HG02798 (cell line): ENCODE measurements around the gene AGPAT4.
"Not testable (repeated sequence)": the region's sequence is repeated elsewhere in the genome, so short reads cannot be mapped to it uniquely, and the experiment has no call there.

Source experiments
- ATAC-seq: cut with Tn5 transposase; IDR thresholded peaks from one replicate; pipeline ENCODE4 v1.9.1; 2021; ENCODE audit warnings: mild to moderate bottlenecking; ENCODE audit not compliant: unreplicated experiment, poor library complexity

The AGPAT4 gene

DNA sequence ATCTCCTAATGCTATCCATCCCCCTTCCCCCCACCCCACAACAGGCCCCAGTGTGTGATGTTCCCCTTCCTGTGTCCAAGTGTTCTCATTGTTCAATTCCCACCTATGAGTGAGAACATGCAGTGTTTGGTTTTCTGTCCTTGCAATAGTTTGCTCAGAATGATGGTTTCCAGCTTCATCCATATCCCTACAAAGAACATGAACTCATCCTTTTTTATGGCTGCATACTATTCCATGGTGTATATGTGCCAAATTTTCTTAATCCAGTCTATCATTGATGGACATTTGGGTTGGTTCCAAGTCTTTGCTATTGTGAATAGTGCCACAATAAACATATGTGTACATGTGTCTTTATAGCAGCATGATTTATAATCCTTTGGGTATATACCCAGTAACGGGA, 101.1 kb downstream of the AGPAT4 start:
- ATAC-seq: not testable (repeated sequence)

DNA sequence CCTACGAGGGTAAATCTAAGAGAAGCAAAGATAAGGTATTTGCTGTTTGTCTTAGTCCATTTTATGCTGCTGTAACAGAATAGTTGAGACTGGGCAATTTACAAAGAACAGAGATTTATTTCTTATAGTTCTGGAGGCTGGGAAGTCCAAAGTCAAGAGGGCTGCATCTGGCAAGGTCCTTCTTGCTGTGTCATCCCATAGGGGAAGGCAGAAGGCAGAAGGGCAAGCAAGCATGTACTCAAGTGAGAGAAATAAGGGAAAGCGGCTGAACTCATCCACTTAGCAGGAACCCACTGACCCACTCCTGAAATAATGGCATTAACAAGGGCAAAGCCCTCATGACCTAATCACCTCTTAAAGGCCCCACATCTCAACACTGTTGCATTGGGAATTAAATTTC, 102.7 kb downstream of the AGPAT4 start:
- no peak for ATAC-seq

DNA sequence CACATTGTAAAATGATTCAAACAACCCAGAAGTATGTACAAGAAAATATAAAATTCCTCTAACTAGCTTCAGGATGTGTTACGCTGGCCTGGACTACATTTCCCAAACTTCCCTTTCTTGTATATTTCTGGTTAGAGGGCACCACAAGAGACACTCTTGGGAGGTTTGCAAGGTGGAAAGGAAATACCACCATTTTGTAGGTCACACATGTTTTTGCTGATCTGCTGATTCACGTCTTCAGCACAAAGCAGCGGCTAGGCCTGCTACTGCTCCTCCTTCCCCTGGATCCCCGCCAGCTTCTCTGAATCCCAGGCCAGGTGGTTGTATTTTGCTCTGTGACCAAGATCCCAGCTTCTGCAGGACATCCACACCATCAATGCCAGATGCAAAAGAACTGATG, 104.2 kb downstream of the AGPAT4 start:
- no peak for ATAC-seq

DNA sequence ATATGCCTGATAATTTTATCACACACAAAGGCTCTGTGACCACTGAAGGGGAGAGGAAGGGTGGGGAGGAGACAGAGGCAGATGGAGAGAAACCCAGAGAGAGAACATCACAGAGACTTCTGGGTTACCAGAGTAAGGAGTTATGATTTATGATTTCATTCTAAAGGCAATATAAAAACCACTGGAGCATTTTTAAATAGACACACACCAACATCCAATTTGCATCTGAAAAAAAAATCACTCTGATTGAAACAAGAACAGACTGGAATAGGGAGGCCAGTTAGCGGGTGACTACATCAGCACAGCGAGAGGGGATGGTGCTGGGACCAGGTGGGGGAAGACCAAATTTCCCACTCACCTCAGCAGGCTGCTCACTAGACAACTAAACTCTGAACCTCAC, 104.8 kb downstream of the AGPAT4 start:
- no peak for ATAC-seq

DNA sequence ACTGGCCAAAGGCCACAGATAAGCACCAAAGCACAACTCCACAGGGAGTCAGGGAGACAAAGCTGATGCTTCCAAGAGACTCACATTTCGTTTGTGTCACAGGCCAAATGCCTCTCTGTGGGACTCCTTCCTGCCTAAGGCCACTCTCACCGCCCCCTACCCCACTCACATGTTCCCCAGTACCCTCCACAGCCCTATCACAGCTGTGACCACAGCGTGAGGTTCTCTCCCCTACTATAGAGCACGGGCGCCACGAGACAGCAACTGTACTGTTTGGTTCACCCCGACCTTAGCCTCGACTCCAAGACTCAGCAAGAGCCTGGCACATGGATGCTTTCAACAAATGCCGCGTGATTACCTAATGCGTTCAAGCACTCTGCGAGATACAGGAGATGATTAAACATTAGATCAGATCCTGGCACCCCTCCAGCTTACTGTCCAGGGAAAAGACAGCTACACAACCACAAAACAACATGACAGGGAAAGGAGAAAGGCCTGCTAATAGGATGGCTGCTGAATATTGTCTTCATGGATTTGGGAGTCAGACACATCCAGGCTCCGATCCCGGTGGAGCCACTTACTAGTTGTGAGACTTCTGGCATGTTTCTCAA, 105.5 kb downstream of the AGPAT4 start:
- ATAC-seq: no peak

DNA sequence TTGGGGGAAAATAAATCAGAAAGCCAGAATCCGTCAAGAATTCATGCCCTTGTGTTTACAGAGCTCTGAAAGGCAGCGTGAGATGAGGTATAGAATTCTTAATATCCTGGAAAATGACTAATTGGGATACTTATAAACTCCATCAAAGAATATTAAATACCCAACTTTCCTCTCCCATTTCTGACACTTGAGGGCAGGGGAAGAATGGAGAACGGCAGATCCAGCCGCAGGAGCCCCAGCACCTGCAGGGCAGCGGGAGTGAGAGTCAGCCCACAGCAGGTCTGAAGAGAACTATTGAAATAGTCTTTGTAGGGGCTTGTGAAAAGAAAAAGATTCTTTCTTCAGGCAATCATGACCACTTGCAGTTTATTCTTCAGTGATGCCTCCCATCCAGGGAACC, 107.2 kb downstream of the AGPAT4 start:
- ATAC-seq: no peak

DNA sequence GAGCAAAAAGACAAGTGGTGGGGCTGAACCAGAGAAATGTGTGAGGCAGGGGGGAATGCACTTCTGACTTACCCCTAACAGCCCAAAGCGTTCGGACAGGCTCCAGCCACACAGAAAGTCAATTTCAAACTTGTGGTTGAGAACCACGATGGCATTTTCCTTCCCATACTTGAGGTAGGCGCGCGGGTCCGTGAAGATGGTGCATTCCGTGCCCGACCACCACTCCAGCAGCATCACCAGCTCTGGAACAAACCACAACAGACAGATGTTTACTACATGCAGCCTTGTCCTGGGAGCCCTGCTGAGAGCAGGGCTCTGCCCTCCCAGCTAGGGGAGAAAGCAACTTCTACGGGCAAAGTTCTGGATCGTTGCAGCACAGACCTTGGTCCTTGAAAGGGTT, 107.7 kb downstream of the AGPAT4 start:
- no peak for ATAC-seq

DNA sequence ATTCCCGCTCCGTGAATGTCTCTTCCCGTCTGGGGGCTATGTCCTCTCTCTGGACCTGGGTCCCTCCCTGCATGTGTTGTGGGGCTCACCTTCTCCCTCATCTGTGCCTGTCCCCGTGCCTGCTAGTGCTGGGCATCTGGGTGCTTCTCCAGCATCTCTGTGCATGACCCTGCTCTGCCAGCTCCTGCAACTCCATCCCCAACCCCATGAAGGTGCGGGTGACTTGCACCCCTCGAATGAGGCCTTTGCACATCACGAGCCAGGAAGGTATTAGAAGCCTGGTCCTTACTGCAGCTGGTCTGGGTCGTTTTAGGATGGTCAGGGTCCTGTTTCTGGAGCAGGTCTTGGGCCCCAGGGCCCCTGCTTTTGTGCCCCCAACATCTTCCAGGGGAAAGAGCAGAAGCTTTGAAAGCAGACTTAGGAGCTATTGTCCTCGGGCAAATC, 109.7 kb downstream of the AGPAT4 start:
- ATAC-seq: no peak

DNA sequence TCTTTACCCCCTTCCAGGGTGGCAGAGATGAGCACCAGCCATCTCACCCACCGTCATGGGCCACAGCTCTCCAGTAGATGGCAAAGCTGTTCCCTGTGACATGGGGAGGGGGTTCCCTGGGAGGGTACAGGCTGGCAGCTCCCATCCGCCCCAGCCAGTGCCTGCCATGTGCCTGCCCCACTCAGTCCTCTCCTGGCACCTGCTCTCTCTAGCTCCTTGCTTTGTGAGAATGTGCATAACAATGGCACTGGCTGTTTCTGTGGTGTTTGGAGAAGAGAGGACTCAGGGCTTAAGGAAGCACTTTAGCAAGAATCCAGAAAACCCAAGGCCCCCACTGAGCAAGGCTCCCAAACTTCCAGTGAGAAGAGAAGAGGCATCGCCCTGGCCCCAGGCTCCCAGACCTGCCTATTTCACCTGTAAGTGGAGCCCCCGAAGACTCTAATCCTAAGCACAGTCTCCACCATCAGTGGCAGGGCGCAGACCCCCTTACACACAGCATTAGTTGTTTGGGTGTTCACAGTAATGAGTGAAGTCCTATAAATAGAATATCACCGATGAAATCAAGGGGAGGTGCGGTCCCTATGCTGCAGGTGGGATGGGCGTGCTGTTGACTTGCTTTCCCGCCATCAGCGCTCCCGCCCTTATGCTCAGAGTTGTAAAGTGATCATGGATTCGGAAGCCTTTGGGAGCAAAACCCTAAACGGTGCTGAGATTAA, 110.2 kb downstream of the AGPAT4 start:
- ATAC-seq: no peak

DNA sequence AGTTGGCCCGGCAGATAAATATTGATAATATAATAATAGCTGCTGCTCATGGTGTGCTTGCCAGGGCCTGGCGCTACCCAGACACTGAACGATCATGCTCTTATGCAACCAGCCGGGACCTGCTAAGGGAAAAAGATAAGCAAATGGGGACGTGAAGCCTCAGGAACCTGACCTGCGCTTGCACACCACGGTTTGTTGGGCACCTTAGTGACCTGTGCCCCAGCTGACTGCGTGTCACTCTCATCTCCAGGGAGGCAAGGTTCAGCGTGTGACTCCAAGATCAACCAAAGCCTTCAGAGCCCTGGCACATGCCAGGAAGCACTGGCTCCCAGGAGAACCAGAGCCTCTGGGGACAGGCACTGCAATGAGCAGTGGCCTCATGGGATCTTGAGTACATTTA, 111.1 kb downstream of the AGPAT4 start:
- ATAC-seq: no peak

DNA sequence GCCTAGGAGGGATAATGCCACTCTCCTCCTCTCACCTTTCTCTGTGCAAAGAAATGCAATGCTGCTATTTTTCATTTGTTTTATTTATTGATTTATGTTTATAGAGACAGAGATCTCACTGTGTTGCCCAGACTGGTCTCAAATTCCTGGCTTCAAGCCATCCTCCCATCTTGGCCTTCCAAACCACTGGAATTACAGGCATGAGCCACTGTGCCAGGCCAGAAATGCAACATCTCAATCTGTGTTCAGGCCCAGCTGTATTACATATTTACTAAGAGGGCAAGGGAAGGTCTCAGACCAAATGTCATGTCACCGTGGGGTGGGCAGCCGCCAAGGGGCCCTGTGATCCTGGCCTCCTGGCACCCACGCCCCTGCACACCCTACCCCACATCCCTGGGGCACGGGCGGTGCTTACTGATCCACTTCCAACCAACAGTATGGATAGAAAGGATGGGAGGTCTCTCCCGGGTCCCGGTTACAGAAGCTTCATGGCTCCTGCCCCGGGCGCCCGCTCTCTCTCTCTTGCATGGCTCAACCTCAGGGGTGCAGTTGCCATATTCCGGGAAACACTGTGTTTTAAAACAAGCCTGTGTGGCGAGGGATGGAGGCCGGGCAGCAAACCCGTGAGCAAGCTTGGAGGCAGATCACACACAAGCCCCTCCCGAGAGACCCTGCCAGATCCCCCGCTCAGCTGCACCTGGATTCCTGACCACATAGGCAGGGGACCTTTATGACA, 111.8 kb downstream of the AGPAT4 start:
- ATAC-seq: no peak

DNA sequence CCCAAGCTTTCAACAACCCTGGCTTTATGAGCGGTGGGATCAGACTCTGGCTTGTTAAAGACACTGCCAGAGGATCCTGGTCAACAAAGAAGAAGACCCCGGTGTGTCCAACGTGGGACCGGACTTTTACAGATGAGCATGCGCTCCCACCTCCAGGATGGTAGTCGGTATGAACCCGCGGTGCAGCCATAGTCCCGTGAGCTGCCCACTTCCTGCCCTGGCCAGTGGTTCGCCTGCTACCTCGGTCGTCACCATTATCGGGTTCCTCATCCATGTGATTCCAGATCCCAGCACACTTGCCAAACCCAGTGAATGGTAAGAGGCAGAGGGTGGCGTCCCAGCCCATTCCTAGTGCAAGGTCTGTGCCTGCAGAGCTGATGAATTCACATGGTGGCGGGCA, 112.7 kb downstream of the AGPAT4 start:
- no peak for ATAC-seq

DNA sequence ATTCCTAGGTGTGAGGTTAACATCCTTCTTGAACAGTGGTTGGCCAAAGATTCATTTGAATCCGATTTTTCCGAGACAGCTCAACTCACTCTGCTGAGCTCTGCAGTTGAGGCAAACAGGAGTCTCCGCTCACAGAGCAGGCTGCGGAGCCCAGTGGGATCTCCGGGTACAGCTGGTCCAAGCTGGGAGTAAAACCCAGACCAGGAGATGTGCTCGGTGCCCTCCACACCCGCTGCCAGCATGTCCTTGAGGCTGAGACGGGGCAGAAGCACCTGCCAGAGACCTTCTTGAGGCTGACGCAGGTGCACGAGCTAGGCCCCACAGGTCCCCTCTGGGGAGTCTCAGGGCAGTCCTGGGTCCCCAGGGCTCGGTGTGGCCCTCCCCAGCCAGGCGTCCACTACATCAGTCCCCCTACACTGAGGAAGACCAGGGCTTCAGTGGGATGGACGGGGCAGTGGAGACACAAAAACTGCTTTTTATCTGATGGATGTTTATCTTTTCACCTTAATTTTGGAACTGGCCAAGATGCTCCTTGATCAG, 119.0 kb downstream of the AGPAT4 start:
- ATAC-seq: no peak

DNA sequence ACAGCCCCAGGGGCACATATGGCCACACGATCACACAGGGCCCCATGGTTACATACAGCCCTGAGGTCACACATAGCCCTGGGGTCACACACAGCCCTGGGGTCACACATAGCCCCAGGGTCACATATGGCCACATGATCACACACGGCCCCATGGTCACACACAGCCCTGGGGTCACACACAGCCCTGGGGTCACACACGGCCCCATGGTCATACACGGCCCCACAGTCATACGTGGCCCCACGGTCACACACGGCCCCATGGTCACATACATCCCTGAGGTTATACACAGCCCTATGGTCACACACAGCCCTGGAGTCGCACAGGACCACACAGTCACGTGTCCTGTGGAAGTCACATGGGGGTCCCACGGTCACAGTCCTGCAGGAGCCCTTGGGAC, 120.1 kb downstream of the AGPAT4 start:
- no peak for ATAC-seq

DNA sequence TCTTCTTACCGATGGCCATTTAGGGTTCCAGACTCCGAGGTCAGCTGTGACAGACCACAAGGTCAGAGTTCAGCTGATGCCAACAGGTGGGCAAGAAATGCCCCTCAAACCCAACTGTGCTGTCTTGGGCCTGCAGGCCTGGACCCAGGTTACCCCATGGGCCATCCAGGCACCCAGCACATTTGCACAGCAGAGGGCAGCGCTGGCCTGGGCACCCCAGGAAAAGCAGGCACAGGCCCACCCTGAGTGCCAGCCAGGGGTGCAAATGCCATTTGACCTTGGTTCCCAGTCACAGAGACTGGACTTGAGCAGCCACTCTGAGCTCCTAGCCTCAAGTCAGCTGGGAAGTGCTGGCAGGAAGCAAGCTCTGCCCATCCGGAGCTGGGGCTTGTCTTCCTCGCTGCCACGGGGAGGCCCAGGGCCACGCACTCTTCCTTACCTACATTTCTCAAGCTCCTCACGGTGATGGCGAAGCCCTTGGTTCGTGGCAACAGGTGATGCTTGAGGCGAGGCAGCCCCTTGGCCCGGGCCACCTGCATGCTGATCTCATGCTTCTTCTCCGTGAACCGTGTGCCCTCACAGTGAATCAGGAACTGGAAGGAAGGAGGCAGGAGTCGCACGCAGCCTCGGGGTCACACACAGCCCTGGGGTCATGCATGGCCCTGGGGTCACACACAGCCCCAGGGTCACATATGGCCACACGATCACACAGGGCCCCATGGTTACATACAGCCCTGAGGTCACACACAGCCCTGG, 120.8 kb downstream of the AGPAT4 start:
- ATAC-seq: no peak

DNA sequence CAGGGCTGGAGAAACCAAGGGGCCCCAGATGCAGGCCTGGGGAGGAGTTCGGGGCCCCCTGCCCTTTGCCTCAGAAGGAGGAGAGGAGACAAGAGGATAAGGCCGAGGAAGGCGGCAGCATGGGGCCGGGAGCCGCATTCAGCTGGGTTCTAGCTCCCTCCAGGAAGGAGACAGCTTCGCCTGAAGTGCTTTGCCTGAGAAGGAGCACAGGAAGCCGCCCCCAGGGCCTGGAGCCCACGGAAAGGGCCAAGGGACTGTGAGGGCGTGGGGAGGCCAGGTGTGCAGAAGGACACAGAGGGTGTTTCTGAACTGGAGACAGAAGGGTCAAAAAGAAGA, 121.4 kb downstream of the AGPAT4 start:
- no peak for ATAC-seq

DNA sequence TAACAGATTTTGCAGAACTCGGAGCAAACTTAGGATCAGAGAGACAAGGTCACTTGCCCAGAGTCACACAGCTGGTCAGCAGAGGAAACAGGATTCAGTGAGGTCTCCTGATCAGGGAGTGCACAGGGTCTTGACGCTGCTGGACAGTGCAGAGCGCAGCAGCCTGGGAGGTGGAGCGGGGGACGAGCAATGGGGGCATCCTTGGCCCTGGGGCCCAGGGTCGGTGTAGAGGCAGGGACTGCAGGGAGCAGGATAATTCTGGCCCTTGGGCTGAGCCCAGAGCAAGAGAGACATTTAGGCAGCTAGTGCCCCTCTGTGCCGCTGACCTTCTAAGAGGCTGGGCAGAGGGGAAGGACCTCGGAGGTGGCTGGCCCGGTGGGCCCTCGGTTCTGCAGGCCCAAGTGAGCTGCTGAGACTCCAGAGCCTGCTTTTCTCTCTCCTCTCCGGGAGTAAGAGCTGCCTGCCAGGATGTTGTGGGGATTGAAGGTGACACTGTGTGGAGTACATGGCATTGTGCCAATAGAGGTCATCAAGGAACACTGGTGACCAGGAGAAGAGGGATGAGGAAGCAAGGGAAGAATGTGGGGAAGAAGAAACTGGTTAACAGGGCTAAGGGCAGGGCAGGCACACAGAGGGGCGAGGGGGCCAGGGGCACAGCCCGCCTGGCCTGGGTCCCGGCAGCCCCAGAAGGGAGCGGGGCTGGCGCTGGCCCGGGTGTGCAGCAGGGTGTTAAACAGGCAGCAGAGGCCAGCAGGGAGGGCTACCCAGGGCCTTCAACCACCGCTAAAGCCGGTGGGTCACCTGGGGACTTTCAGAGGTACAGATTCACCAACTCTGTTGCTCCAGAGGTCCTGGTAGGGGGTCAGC, 122.0 kb downstream of the AGPAT4 start:
- ATAC-seq: no peak

DNA sequence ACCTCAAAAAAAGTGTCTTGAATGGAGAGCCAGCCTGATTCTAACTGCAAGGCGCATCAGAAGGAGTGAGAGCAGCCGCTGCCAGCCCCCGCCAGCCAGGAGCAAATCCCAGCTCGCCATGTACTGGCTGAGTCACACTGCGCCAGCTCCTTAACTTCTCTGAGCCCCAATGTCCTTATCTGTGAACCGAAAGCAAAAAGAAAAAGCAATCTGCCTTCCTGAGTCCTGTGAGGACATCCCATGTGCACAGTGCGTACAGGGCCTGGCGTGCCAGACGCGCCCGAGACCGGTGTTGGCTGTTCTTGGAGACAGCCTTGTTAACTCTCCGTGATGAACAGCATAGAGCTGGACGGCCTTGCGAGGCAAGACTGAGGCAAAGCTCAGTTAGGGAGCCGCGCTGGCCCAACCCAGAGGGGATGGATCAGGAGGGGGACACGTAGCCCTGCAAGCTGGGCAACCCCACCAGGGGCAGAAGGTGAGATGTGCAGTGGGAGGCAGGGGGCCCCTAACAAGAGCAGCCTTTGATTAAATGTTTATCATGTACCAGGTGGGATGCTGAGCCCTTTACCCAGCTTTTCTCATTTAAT, 122.7 kb downstream of the AGPAT4 start:
- ATAC-seq: no peak

DNA sequence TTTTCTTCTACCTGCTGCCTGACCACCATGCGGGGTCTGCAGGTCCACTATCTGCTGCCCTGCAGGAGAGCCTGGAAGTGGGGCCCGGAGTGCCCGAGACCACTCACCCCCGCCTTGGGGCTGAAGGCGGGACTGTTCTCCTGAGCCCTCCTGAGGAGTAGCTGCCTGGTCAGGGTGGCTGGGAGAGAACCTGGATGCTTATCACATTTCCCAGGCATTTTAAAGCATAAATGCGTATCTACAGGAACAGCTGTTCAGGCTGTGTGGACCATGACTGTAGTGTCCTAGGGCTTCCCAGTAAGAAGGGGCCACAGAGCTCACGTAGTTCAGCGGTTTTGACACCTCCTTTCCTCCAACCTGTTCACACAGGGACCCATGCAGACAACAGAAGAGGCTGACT, 123.3 kb downstream of the AGPAT4 start:
- ATAC-seq: no peak
